WTC11 (cell line): ENCODE measurements around the gene DCUN1D2. TPM values are rescaled to one million over a fixed set of nuclear protein-coding genes. Genes with fewer than 3 reads are reported as not detected.

Experiments used
- ATAC-seq: fragments of 200-7000 bp; cut with Tn5 transposase; 2 replicates; pipeline ENCODE4 v1.10.0; 2021; ENCODE audit warnings: mild to moderate bottlenecking, moderate library complexity
- CTCF ChIA-PET: fragments of 300-600 bp; sonication (Branson Sonifier 250); formaldehyde crosslinking; loops from one replicate; lab custom pipeline; 2021; ENCODE audit warnings: antibody characterized with exemption; lab: Charles Lee
- POLR2A ChIA-PET: fragments of 350-600 bp; sonication (Branson Sonifier 250); formaldehyde crosslinking; loops from one replicate; lab custom pipeline; 2021; ENCODE audit warnings: antibody characterized with exemption; lab: Charles Lee
- DNase-seq: peaks from one replicate; pipeline ENCODE4 v3.0.0; 2021; ENCODE audit warnings: low spot score
- H3K27ac Mint-ChIP-seq: 2 replicates; pipeline ENCODE4 v1.8.0; 2021; ENCODE audit warnings: mixed read lengths
- H3K27me3 Mint-ChIP-seq: 2 replicates; pipeline ENCODE4 v1.8.0; 2021; ENCODE audit warnings: low read depth, mild to moderate bottlenecking, moderate library complexity, mixed read lengths
- H3K36me3 Mint-ChIP-seq: 2 replicates; pipeline ENCODE4 v1.8.0; 2021; ENCODE audit warnings: mixed read lengths
- H3K4me1 Mint-ChIP-seq: 2 replicates; pipeline ENCODE4 v1.8.0; 2022; ENCODE audit warnings: mixed read lengths
- H3K4me3 Mint-ChIP-seq: 2 replicates; pipeline ENCODE4 v1.8.0; 2021; ENCODE audit warnings: mild to moderate bottlenecking, moderate library complexity, mixed read lengths
- H3K9me3 Mint-ChIP-seq: 2 replicates; pipeline ENCODE4 v1.8.0; 2021; ENCODE audit warnings: mixed read lengths
- FOXP4 ChIP-seq: sonication (generic); formaldehyde crosslinking; IDR thresholded peaks from 2 replicates; pipeline ENCODE4 v1.8.0; 2022; ENCODE audit warnings: mild to moderate bottlenecking, missing genetic modification reagents
- GTF2I ChIP-seq: fragments of 250-450 bp; sonication (Bioruptor Pico); conservative IDR thresholded peaks from 2 replicates; pipeline ENCODE4 v1.4.0; 2021; ENCODE audit warnings: mild to moderate bottlenecking
- MYBL2 ChIP-seq: sonication (generic); formaldehyde crosslinking; IDR thresholded peaks from 2 replicates; pipeline ENCODE4 v1.8.1; 2023; ENCODE audit warnings: mild to moderate bottlenecking, moderate library complexity, missing genetic modification reagents
- NR1H2 ChIP-seq: sonication (generic); formaldehyde crosslinking; IDR thresholded peaks from 2 replicates; pipeline ENCODE4 v1.9.0; 2021; ENCODE audit warnings: mild to moderate bottlenecking, moderate library complexity, missing genetic modification reagents
- SMAD4 ChIP-seq: sonication (generic); formaldehyde crosslinking; IDR thresholded peaks from 2 replicates; pipeline ENCODE4 v1.8.0; 2022; ENCODE audit warnings: mild to moderate bottlenecking, missing genetic modification reagents
- SOX15 ChIP-seq: fragments of 250-450 bp; sonication (Bioruptor Pico); IDR thresholded peaks from 2 replicates; pipeline ENCODE4 v1.9.0; 2021; ENCODE audit warnings: mild to moderate bottlenecking
- TP53 ChIP-seq: sonication (generic); formaldehyde crosslinking; IDR thresholded peaks from 2 replicates; pipeline ENCODE4 v1.8.1; 2023; ENCODE audit warnings: mild to moderate bottlenecking, missing genetic modification reagents
- USF1 ChIP-seq: sonication (generic); formaldehyde crosslinking; IDR thresholded peaks from 2 replicates; pipeline ENCODE4 v1.8.0; 2022; ENCODE audit warnings: mild to moderate bottlenecking, missing genetic modification reagents
- ZNF138 ChIP-seq: sonication (generic); formaldehyde crosslinking; conservative IDR thresholded peaks from 2 replicates; pipeline ENCODE4 v1.8.1; 2022; ENCODE audit warnings: mild to moderate bottlenecking, moderate library complexity, missing genetic modification reagents
- ZNF263 ChIP-seq: sonication (generic); formaldehyde crosslinking; IDR thresholded peaks from 2 replicates; pipeline ENCODE4 v1.8.1; 2022; ENCODE audit warnings: low read depth, mild to moderate bottlenecking, moderate library complexity, missing genetic modification reagents
- ZNF281 ChIP-seq: sonication (generic); formaldehyde crosslinking; IDR thresholded peaks from 2 replicates; pipeline ENCODE4 v1.8.0; 2023; ENCODE audit warnings: mild to moderate bottlenecking, missing genetic modification reagents
- ZNF317 ChIP-seq: sonication (generic); formaldehyde crosslinking; IDR thresholded peaks from 2 replicates; pipeline ENCODE4 v1.8.1; 2023; ENCODE audit warnings: low read depth, mild to moderate bottlenecking, moderate library complexity, missing genetic modification reagents, borderline replicate concordance
- ZNF416 ChIP-seq: fragments of 250-450 bp; sonication (Bioruptor Pico); IDR thresholded peaks from 2 replicates; pipeline ENCODE4 v1.9.0; 2021; ENCODE audit warnings: mild to moderate bottlenecking, inconsistent platforms
- ZNF423 ChIP-seq: fragments of 250-450 bp; sonication (Bioruptor Pico); IDR thresholded peaks from 2 replicates; pipeline ENCODE4 v2.1.2; 2022; ENCODE audit warnings: mild to moderate bottlenecking, moderate library complexity
- total RNA-seq: library from RNA; stranded (reverse); gene quantifications from 3 replicates; pipeline ENCODE4 v1.2.3, GENCODE V29; 2021
- TF ChIP-seq, protein P1 (sequence below): sonication (generic); formaldehyde crosslinking; IDR thresholded peaks from 2 replicates; pipeline ENCODE4 v1.8.1; 2023; ENCODE audit warnings: mild to moderate bottlenecking, missing genetic modification reagents, borderline replicate concordance
- TF ChIP-seq, protein P2 (sequence below): fragments of 250-450 bp; sonication (Bioruptor Pico); IDR thresholded peaks from 2 replicates; pipeline ENCODE4 v1.9.0; 2021; ENCODE audit warnings: moderate library complexity, mild to moderate bottlenecking, inconsistent platforms, borderline replicate concordance
- TF ChIP-seq, protein P3 (sequence below): fragments of 200-600 bp; IDR thresholded peaks from 2 replicates; pipeline ENCODE4 v1.8.0; 2022; ENCODE audit warnings: antibody characterized with exemption

The DCUN1D2 gene
- total RNA-seq, 1 experiment from 2014 or later, result 42.5 TPM

DNA sequence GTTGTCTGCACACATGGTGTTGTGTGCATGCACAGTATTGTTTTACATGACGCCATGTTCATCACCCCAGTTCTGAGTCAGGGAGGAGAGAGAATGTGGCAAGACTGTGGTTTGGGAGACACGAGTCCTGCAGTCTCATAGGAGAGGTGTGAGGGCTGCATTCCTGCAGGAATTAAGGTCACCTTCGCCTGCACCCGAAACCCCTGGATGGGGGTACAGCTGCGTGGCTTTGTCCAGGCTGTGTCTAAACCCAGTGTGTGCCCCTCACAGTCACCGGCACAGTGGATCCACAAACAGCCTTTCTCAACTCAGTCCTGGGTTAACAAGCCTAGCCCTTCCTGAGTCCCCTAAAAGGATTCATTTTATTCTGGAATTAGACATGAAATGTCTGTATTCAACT is 42.9 kb downstream of the DCUN1D2 start (continued):
- TF ChIP-seq NR1H2 (CRISPR knock-in tag) (no peak), FOXP4 (no peak), ZNF423 (no peak), ZNF281 (no peak), ZNF317 (no peak), USF1 (no peak)
- TF ChIP-seq, all 79 proteins: peak for 0

GRCh38 chr13:113446488-113446854 is 44.0 kb downstream of the DCUN1D2 start:
- peaks cover 13% of the 10 kb centered on the region; the same call in 1 of the 2 replicates for H3K9me3 Mint-ChIP-seq
- ATAC-seq (no peak), DNase-seq (no peak)
- CTCF ChIA-PET, result interaction anchor here (0.7 kb wide), 1 partner anchor 515 kb away, joined by 3 read pairs; no protein-coding TSS in a partner anchor
- H3K4me3 Mint-ChIP-seq, result no peak overlapping the region
- no peaks in the 10 kb centered on the region for H3K27me3 Mint-ChIP-seq
- H3K4me1 Mint-ChIP-seq, result peaks cover 5% of the 10 kb centered on the region; the same call in 1 of the 2 replicates
- H3K27ac Mint-ChIP-seq, result no peak overlapping the region
- TF ChIP-seq, protein P1, sequence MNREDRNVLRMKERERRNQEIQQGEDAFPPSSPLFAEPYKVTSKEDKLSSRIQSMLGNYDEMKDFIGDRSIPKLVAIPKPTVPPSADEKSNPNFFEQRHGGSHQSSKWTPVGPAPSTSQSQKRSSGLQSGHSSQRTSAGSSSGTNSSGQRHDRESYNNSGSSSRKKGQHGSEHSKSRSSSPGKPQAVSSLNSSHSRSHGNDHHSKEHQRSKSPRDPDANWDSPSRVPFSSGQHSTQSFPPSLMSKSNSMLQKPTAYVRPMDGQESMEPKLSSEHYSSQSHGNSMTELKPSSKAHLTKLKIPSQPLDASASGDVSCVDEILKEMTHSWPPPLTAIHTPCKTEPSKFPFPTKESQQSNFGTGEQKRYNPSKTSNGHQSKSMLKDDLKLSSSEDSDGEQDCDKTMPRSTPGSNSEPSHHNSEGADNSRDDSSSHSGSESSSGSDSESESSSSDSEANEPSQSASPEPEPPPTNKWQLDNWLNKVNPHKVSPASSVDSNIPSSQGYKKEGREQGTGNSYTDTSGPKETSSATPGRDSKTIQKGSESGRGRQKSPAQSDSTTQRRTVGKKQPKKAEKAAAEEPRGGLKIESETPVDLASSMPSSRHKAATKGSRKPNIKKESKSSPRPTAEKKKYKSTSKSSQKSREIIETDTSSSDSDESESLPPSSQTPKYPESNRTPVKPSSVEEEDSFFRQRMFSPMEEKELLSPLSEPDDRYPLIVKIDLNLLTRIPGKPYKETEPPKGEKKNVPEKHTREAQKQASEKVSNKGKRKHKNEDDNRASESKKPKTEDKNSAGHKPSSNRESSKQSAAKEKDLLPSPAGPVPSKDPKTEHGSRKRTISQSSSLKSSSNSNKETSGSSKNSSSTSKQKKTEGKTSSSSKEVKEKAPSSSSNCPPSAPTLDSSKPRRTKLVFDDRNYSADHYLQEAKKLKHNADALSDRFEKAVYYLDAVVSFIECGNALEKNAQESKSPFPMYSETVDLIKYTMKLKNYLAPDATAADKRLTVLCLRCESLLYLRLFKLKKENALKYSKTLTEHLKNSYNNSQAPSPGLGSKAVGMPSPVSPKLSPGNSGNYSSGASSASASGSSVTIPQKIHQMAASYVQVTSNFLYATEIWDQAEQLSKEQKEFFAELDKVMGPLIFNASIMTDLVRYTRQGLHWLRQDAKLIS (CRISPR knock-in tag), result no peak
- TF ChIP-seq GTF2I (CRISPR knock-in tag) (no peak), NR1H2 (CRISPR knock-in tag) (no peak), ZNF416 (CRISPR knock-in tag) (no peak), SMAD4 (CRISPR knock-in tag) (no peak), TP53 (CRISPR knock-in tag) (no peak), ZNF263 (CRISPR knock-in tag) (no peak), MYBL2 (no peak), SOX15 (no peak), ZNF138 (no peak)
- TF ChIP-seq, protein P2, sequence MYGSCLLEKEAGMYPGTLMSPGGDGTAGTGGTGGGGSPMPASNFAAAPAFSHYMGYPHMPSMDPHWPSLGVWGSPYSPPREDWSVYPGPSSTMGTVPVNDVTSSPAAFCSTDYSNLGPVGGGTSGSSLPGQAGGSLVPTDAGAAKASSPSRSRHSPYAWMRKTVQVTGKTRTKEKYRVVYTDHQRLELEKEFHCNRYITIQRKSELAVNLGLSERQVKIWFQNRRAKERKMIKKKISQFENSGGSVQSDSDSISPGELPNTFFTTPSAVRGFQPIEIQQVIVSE, result no peak
- TF ChIP-seq, protein P3, sequence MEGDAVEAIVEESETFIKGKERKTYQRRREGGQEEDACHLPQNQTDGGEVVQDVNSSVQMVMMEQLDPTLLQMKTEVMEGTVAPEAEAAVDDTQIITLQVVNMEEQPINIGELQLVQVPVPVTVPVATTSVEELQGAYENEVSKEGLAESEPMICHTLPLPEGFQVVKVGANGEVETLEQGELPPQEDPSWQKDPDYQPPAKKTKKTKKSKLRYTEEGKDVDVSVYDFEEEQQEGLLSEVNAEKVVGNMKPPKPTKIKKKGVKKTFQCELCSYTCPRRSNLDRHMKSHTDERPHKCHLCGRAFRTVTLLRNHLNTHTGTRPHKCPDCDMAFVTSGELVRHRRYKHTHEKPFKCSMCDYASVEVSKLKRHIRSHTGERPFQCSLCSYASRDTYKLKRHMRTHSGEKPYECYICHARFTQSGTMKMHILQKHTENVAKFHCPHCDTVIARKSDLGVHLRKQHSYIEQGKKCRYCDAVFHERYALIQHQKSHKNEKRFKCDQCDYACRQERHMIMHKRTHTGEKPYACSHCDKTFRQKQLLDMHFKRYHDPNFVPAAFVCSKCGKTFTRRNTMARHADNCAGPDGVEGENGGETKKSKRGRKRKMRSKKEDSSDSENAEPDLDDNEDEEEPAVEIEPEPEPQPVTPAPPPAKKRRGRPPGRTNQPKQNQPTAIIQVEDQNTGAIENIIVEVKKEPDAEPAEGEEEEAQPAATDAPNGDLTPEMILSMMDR, result no peak
- TF ChIP-seq, all 79 proteins: peak for 0
- peaks cover 5% of the 10 kb centered on the region for H3K36me3 Mint-ChIP-seq
- POLR2A ChIA-PET, result no interaction called here
